Testis (tissue), 2 donors: ENCODE data around the gene E2F3.

ENCODE experiments used
- POLR2A ChIP-seq: fragments of 450-650 bp; IDR thresholded peaks from one replicate; pipeline ENCODE4 v1.6.1; 2017; ENCODE audit warnings: antibody characterized with exemption, mild to moderate bottlenecking, moderate library complexity
- TF ChIP-seq, protein P1 (sequence below), 3 experiments: fragments of 450-650 bp in 2 of 3; fragments of 200-600 bp in 1 of 3; sonication (generic) in 1 of 3; IDR thresholded peaks; one replicate each; pipeline ENCODE4 v1.5.1; 2016 to 2019; ENCODE audit warnings: antibody characterized with exemption in 3 of 3, mild to moderate bottlenecking in 2 of 3, moderate library complexity in 1 of 3

DNA sequence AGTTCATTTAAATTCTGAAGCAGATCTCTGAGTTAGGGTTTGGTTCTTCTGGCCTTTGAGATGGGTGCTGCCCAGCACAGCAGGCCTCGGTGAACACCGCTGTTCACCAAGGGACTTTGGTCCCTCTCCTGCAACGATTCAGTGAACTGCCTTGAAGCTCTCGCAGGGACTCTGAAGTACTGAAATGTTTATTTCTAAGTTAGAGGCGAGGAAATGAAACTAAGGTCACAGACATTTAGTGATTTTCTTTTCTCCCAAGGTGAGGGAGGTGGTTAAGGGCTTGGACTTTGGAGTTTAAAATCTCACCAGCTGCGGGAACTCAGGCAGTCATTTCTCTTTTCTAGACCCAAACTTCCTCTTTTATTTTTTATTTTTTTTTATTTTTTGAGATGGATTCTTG, 26.2 kb downstream of the E2F3 start:
- TF ChIP-seq, protein P1, sequence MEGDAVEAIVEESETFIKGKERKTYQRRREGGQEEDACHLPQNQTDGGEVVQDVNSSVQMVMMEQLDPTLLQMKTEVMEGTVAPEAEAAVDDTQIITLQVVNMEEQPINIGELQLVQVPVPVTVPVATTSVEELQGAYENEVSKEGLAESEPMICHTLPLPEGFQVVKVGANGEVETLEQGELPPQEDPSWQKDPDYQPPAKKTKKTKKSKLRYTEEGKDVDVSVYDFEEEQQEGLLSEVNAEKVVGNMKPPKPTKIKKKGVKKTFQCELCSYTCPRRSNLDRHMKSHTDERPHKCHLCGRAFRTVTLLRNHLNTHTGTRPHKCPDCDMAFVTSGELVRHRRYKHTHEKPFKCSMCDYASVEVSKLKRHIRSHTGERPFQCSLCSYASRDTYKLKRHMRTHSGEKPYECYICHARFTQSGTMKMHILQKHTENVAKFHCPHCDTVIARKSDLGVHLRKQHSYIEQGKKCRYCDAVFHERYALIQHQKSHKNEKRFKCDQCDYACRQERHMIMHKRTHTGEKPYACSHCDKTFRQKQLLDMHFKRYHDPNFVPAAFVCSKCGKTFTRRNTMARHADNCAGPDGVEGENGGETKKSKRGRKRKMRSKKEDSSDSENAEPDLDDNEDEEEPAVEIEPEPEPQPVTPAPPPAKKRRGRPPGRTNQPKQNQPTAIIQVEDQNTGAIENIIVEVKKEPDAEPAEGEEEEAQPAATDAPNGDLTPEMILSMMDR (IDR thresholded peaks at IDR 0.05): no peak
- TF ChIP-seq POLR2A: no peak
